ENCODE measurements around the gene PDE2A. TPM values are rescaled to one million over a fixed set of nuclear protein-coding genes. Genes with fewer than 3 reads are reported as not detected.

The PDE2A gene
- total and polyA plus RNA-seq, 2 donors (not counting 1 experiment from before 2014, with no cell fraction given): 0.88 to 2.9 TPM

DNA sequence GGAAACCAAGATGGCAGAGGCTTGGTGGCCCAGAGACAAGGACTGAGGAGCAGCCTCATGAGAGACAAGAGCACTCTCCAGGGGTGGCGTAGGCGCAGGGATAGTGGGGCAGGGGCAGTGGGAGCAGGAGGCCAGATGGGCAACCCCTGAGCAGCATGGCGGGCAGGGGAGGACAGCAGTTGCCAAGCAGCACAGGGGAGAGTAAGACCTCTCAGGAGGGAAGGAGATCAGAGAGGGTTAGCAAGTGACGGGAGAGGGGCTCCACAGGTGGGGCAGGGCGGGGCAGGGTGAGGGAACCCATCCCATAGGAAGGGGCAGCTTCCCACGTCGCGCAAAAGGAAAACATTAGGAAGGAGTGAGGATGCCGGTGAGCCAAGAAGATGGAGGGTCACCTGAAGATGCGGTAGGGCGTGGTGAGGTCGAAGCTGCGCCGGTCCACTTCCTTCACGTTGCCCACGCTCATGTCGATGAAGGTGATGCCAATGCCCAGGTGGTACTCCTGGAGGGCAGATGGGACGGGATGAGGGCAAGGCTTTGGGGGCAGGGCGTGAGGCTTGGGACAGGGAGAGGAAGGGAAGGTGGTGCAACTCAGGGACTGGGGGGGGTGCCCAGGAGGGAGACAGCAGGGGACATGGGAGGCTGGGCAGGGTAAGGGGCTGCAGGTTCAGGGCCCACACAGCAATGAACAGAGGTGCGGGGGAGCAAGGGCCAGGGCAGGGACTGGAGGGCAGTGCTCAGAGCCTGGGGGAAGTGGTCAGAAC, 35.4 kb upstream of the PDE2A start:
- Histone ChIP-seq H3K4me1 (ENCODE audit: control insufficient read depth in 2 of 2, insufficient read depth in 2 of 2, low read length in 2 of 2) (peaks cover 0 to under 1% of the 10 kb centered on the region in 2 donors), H4K20me1 (ENCODE audit: control insufficient read depth, insufficient read depth, low read length, poor library complexity, severe bottlenecking) (peaks cover 95% of the 10 kb centered on the region), H3K79me2 (ENCODE audit: control insufficient read depth, insufficient read depth, low read length) (peaks cover 74% of the 10 kb centered on the region), H3K9ac (ENCODE audit: low read length) (no peak overlapping the region), H3K27me3 (replicated peaks in 1 of 4; ENCODE audit: control extremely low read depth in 1 of 4, control insufficient read depth in 3 of 4, insufficient read depth in 4 of 4, low read length in 3 of 4) (no peaks in the 10 kb centered on the region), H3K27ac (ENCODE audit: low read length in 2 of 2) (no peak overlapping the region), H3K4me3 (ENCODE audit: control extremely low read depth in 1 of 5, extremely low read depth in 1 of 5, insufficient read depth in 1 of 5, low read depth in 2 of 5, low read length in 4 of 5) (no peak overlapping the region), H3K36me3 (replicated peaks in 1 of 2; ENCODE audit: control extremely low read depth in 1 of 2, control insufficient read depth in 1 of 2, extremely low read depth in 1 of 2, insufficient read depth in 2 of 2, low read length in 1 of 2) (peaks cover 2 to 93% of the 10 kb centered on the region in 2 experiments), H2AFZ (ENCODE audit: insufficient read depth, low read depth, low read length, poor library complexity, severe bottlenecking) (no peak overlapping the region), H3K4me2 (replicated peaks; ENCODE audit: low read depth, low read length, poor library complexity, severe bottlenecking) (no peak overlapping the region), H3K9me3 (ENCODE audit: control extremely low read depth in 1 of 3, control insufficient read depth in 2 of 3, insufficient read depth in 1 of 3, low read length in 2 of 3) (no peaks in the 10 kb centered on the region)
- H3K4me3 Mint-ChIP-seq: no peak overlapping the region
- DNase-seq: no peak
- TF ChIP-seq EZH2 (IDR thresholded peaks at IDR 0.05; ENCODE audit: borderline replicate concordance, insufficient read depth, low read depth, low read length, poor library complexity, severe bottlenecking): no peak
- TF ChIP-seq, protein P1, sequence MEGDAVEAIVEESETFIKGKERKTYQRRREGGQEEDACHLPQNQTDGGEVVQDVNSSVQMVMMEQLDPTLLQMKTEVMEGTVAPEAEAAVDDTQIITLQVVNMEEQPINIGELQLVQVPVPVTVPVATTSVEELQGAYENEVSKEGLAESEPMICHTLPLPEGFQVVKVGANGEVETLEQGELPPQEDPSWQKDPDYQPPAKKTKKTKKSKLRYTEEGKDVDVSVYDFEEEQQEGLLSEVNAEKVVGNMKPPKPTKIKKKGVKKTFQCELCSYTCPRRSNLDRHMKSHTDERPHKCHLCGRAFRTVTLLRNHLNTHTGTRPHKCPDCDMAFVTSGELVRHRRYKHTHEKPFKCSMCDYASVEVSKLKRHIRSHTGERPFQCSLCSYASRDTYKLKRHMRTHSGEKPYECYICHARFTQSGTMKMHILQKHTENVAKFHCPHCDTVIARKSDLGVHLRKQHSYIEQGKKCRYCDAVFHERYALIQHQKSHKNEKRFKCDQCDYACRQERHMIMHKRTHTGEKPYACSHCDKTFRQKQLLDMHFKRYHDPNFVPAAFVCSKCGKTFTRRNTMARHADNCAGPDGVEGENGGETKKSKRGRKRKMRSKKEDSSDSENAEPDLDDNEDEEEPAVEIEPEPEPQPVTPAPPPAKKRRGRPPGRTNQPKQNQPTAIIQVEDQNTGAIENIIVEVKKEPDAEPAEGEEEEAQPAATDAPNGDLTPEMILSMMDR (IDR thresholded peaks at IDR 0.05): no peak
- no peaks in the 10 kb centered on the region for H3K27me3 Mint-ChIP-seq
- intact Hi-C loops (cut with micrococcal nuclease): no loop called here
- H3K27ac Mint-ChIP-seq: peak overlapping the region; percentile 26
- POLR2A ChIA-PET: no interaction called here
- 98% methylated on average over 20 of the region's 20 CpGs for WGBS (ENCODE audit: insufficient coverage)
- CTCF ChIA-PET: interaction anchor here (0.6 kb wide), 1 partner anchor 536 kb away, joined by 3 read pairs; no protein-coding TSS in a partner anchor
- no peaks in the 10 kb centered on the region for H3K9me3 Mint-ChIP-seq (ENCODE audit: insufficient read depth)
- no peak for ATAC-seq (ENCODE audit: low read depth)
- peaks cover 6% of the 10 kb centered on the region for H3K4me1 Mint-ChIP-seq

DNA sequence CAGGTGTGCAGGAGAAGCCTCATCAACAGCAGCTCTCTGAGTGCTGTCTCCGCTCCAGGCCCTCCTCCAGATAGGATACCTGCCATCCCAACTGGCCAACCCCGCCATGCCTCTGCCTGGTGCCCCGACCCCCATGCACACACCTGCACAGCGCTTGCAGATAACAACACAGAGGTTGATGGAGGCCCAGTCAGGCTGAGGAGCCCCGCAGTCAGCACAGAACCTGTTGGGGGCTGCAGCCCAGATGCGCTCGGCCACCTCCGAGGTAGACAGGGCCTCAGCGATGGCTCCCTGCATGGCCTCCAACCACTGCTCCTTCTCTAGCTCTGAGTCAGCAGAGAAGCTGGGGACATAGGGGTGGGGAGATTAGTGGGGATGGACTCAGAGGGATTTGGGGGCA, 32.8 kb upstream of the PDE2A start:
- 99% methylated on average over 9 of the region's 9 CpGs for WGBS (ENCODE audit: insufficient coverage)
- no peaks in the 10 kb centered on the region for H3K27me3 ChIP-seq (replicated peaks in 1 of 4; ENCODE audit: control extremely low read depth in 1 of 4, control insufficient read depth in 3 of 4, insufficient read depth in 4 of 4, low read length in 3 of 4)
- DNase-seq (no peak), ATAC-seq (ENCODE audit: low read depth) (no peak)
- H3K4me2 ChIP-seq (replicated peaks; ENCODE audit: low read depth, low read length, poor library complexity, severe bottlenecking): no peak overlapping the region
- H4K20me1 ChIP-seq (ENCODE audit: control insufficient read depth, insufficient read depth, low read length, poor library complexity, severe bottlenecking): peaks cover 94% of the 10 kb centered on the region
- H3K4me3 Mint-ChIP-seq: no peak overlapping the region
- no peaks in the 10 kb centered on the region for H3K9me3 Mint-ChIP-seq (ENCODE audit: insufficient read depth)
- peaks cover 2 to 97% of the 10 kb centered on the region in 2 experiments for H3K36me3 ChIP-seq (replicated peaks in 1 of 2; ENCODE audit: control extremely low read depth in 1 of 2, control insufficient read depth in 1 of 2, extremely low read depth in 1 of 2, insufficient read depth in 2 of 2, low read length in 1 of 2)
- H3K9ac ChIP-seq (ENCODE audit: low read length): no peak overlapping the region
- intact Hi-C loops (cut with micrococcal nuclease): no loop called here
- ChIA-PET CTCF (no interaction called here), POLR2A (no interaction called here)
- no peak overlapping the region for H3K27ac ChIP-seq (ENCODE audit: low read length in 2 of 2)
- no peaks in the 10 kb centered on the region for H3K4me1 ChIP-seq (ENCODE audit: control insufficient read depth in 2 of 2, insufficient read depth in 2 of 2, low read length in 2 of 2)
- TF ChIP-seq, protein P1 (IDR thresholded peaks at IDR 0.05): no peak
- TF ChIP-seq EZH2 (IDR thresholded peaks at IDR 0.05; ENCODE audit: borderline replicate concordance, insufficient read depth, low read depth, low read length, poor library complexity, severe bottlenecking): no peak
- H3K27me3 Mint-ChIP-seq: no peaks in the 10 kb centered on the region
- no peak overlapping the region for H2AFZ ChIP-seq (ENCODE audit: insufficient read depth, low read depth, low read length, poor library complexity, severe bottlenecking)
- no peak overlapping the region for H3K27ac Mint-ChIP-seq
- no peaks in the 10 kb centered on the region for H3K9me3 ChIP-seq (ENCODE audit: control extremely low read depth in 1 of 3, control insufficient read depth in 2 of 3, insufficient read depth in 1 of 3, low read length in 2 of 3)
- peaks cover 2% of the 10 kb centered on the region for H3K4me1 Mint-ChIP-seq
- no peak overlapping the region for H3K4me3 ChIP-seq (ENCODE audit: control extremely low read depth in 1 of 5, extremely low read depth in 1 of 5, insufficient read depth in 1 of 5, low read depth in 2 of 5, low read length in 4 of 5)
- peaks cover 52% of the 10 kb centered on the region for H3K79me2 ChIP-seq (ENCODE audit: control insufficient read depth, insufficient read depth, low read length)

Measured in B cell (primary cell).